K562 treated with DMSO at 1 percent for 12 hours (cell line): ENCODE data around the gene PEX12. TPM values are rescaled to one million over a fixed set of nuclear protein-coding genes. Genes with fewer than 3 reads are reported as not detected.

ENCODE experiments used
- total RNA-seq: library from RNA; unstranded; fragments of 300-600 nt; gene quantifications from 2 replicates; pipeline ENCODE4 v1.2.3, GENCODE V29; 2022; ENCODE audit not compliant: insufficient read depth

The PEX12 gene
- 5.6 and 6.1 TPM in 2 replicates for total RNA-seq

DNA sequence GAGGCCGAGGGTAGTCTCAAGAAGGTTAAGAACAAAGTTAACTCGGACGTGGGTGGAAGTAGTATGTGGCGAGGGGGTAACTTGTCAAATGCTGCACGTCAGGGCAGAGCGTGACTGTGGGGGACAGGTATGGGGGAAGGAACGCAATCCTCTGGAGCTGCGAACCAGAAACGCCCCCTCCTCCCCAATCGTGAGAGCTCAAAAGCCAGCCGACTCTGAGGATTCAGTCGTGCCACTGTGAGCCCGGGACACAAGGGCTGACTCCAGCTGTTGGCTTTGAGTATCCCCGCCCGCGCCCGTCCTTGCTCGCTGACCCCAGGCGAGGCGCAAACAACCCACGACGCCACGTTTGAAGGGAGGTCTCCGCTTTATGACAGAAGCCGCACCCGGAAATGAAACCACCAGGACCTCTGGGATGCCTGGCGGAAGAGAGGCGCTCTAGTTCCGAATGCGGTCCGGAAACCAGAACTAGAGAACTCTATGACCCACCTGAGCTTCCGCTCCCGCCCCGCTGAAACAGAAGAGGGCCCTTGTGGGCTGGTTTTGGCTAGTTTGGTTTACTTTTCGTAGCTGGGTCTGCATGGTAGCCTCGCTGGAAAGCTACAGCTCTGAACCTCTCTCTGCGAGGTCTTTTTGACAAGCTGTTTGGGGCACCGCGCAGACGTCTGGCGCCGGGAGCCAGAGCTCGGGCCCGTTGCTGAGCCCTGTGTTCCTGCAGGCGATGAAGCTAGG is at the start of gene PEX12:
TSS of gene PEX12 (minus strand) at position 375 of the 732 bp plus-strand sequence. CDS start 550 bp downstream, outside the sequence.

DNA sequence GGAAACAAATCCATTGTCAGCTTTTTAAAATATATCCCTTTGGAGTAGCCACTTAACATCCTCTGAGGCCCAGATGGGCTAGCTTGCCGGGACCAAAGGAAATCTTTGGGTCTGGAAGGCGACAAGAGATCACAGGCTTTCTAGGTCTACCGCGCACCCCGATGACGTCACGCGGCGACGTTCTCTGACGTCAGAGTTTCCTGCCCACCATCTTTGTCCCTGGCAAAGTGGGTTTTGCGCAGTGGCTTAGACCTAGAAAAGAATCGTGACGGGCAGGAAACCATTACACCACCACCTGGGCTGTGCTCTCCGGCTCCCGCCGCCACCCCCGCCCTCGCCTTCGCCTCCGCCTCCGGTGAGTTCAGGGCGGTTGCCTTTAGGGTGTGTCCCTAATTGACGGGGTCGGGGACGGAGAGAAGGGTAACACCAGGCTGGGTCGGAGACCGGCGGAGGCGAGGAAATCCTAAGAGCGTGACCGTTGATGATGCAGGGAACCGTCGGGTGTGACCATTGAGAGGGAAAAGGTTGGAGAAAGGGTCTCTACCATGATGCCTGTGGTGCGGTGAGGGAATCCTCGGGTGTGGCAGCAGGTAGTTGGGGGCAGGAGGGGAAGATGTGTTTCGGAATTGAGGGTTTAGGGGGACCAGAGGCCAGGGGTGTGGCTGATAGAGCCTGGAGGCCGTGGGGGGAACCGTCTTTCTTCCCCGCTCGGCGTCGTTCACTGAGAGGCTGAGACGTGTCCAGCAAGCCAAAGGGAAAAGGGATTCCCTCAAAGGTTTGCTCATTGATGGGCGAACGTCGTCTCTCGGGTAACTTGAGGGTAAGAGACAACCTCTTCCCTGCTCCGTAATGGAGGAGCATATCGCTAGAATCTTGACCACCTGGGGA is 8.9 kb upstream of the PEX12 start, which contains the start of gene AP2B1:
TSS of gene AP2B1 (plus strand) at position 249 of the 888 bp plus-strand sequence. CDS start 6,709 bp downstream, outside the sequence.

DNA sequence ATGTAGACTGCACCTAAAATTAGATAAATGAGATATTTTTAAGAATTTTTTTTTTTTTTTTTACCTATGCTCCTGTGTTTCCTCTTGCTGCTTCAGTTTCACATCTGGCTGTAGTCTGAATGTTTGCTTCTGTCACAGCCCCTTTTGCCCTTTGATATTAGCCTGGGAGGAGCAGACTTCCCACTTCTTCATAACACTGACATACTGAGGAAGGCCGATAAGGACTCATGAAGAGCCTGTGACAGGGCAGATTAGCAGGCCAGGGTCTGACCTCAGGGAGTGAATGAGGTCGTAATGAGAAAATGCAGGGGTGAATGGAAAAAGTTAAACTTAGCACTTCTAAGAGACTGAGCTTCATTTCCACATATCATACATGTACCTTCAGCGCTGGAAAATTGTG is 17.7 kb downstream of the PEX12 start, which contains the start of gene SLFN14:
TSS of gene SLFN14 (minus strand) at position 117 of the 400 bp plus-strand sequence. CDS start 2,757 bp downstream, outside the sequence.

DNA sequence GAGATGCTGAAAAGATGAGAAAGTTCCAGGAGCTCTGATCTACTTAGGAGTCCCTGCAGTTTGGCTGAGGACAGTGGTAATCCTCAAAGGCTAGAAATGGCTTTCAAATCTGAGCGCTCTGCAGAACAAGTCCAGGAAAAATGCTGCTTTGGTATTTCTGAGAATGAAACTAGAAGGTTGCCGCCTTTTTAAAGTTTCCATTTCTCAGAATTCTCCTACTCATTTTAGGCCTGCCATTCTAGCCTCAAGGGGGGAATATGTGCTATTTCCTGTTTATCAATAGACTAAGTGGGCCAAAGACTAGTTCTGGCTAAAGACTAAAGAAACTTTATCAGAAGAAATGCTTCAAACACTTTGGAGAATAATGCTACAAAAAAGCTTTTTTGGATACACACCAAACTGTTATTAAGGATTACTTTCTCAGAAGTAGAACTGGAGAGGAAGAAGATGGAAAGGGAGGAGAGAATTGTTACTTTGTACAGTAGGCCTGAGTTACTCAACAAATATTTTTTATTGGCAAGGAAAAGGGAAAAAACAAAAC is 40.7 kb downstream of the PEX12 start, which contains the start of gene SLFN12L:
TSS of gene SLFN12L (minus strand) at position 78 of the 541 bp plus-strand sequence. CDS start 15,314 bp downstream, outside the sequence.

Other genes with a start within 250 kb of the PEX12 start
- not detected in 2 replicates for gene SLFN11, start 204.9 kb downstream of the PEX12 start, total RNA-seq
- 0.35 TPM in 1 of 2 replicates, not detected in the other for gene SLFN12, start 146.1 kb downstream of the PEX12 start, total RNA-seq
- 0.36 and 2.0 TPM in 2 replicates for gene SLFN13, start 129.8 kb downstream of the PEX12 start, total RNA-seq
- gene SLFN12L, start 40.9 kb downstream of the PEX12 start, total RNA-seq, result 0.72 TPM in 1 of 2 replicates, not detected in the other
- gene SLFN14, start 17.8 kb downstream of the PEX12 start, total RNA-seq, result 0.82 and 3.3 TPM in 2 replicates
- gene AP2B1, start 8.8 kb upstream of the PEX12 start, total RNA-seq, result 41.9 and 120 TPM in 2 replicates
- gene RASL10B, start 153.1 kb upstream of the PEX12 start, total RNA-seq, result not detected in 2 replicates
- gene GAS2L2, start 174.7 kb upstream of the PEX12 start, total RNA-seq, result not detected in 2 replicates
- not detected in 2 replicates for gene C17orf50, start 182.3 kb upstream of the PEX12 start, total RNA-seq
- not detected in 2 replicates for gene MMP28, start 217.1 kb upstream of the PEX12 start, total RNA-seq
- gene TAF15, start 230.9 kb upstream of the PEX12 start, total RNA-seq, result 64.6 and 167 TPM in 2 replicates